VCaP (cell line): ENCODE results near the gene DNER.

ENCODE experiments used
- H3K27ac ChIP-seq: fragments of 450-650 bp; 2 replicates; pipeline ENCODE4 v1.5.1; 2017
- CTCF ChIP-seq: fragments of 450-650 bp; conservative IDR thresholded peaks from 2 replicates; pipeline ENCODE4 v1.5.1; 2017; ENCODE audit warnings: mild to moderate bottlenecking, moderate library complexity

The DNER gene

DNA sequence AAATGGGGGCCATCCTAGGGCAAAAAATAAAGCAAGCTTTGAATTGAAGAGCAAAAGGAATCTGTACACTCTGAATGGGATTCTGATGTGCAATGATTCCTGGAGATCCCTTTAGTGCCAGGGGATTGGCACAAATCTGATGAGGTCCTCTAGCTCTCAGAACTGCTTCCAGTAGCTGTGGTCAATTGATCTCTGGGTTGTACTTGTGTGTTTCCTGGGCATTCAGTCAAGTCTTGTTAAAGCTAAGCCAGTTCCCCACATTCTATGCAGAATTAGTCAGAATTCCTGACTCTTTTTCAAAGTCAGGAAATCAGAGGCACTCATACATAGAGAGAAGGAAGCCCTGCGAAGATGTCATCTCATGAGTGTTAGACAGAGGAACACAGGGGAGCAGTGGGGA lies 161.3 kb downstream of the DNER start:
- no peak overlapping the region for H3K27ac ChIP-seq
- TF ChIP-seq CTCF, result no peak

GRCh38 chr2:229543176-229543873 lies 171.0 kb downstream of the DNER start:
- H3K27ac ChIP-seq, result no peak overlapping the region
- TF ChIP-seq CTCF, result no peak

DNA sequence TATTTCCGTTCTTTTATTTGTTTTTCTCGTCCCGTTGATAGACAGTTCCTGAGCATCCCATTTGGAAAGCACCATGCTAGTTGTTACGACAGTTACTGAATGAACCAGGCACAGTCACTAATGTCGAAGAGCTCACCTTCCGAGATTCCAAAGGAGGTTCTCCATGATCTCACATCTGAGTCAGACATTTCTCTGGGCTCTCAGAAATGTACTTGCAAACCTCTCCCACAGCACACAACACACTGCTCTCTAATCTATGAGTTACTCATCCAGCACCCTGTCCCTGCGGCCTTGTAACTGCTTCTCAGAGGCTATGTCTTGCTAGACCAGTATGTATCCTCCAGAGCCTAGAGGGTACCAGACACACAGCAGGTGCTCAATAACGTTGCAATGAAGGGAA lies 174.7 kb downstream of the DNER start:
- H3K27ac ChIP-seq, result no peak overlapping the region
- no peak for TF ChIP-seq CTCF

DNA sequence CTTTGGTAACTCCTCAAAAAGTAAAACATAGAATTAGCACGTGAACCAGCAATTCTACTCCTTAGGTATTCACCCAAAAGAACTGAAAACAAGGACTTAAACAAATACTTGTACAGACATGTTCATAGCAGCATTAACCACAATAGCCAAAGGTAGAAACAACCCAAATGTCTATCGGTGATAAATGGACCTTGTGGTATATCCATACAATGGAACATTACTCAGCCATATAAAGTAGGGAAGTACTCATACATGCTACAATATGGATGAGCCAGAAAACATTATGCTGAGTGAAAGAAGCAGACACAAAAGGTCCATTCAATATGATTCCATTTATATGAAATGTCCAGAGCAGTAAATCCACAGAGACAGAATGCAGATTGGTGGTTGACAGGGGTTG lies 182.8 kb downstream of the DNER start:
- no peak overlapping the region for H3K27ac ChIP-seq
- no peak for TF ChIP-seq CTCF

DNA sequence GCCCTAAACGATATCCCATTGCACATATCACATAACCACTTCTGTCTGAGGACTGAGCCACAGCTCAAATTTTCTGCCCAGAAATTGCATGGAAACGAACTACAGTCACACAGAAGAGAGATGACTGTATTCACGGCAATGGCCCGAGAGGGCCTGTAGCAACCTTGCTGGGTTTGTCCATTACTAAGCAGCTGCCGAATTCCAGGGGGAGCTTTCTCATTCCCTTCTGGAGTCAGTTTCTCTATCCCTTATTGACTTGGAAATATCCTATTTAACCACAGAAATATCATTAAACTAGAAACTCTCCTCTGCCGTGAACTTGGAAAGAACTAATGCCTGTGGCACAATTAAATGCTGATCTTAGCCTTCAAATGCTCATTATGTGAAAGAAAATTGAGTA lies 183.9 kb downstream of the DNER start:
- H3K27ac ChIP-seq, result no peak overlapping the region
- no peak for TF ChIP-seq CTCF

DNA sequence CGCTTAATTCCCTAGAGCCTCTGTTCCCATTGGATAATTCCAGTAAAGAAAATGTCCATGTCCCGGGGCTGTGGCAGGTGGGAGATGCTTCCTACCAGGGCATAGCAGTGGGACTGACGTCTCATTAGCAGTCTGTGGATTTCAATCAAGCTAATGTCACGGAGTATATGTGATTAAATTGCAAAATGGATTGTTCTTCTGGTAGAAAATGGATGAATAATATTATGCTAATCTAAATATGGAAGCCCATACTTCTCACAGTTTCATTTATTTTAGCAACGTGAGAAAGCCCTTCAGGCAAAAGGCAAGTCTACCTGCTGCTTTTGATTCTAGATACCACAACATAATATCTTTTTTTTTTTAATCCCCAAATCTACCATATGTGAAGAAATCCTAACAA lies 185.5 kb downstream of the DNER start:
- no peak overlapping the region for H3K27ac ChIP-seq
- TF ChIP-seq CTCF, result no peak

- TF ChIP-seq CTCF, result no peak
- no peak overlapping the region for H3K27ac ChIP-seq
Observed at GRCh38 chr2:229526951-229527350, 187.4 kb downstream of the DNER start.
